Neural cell (in vitro differentiated cells): Measurements from ENCODE around the gene GDPD2.

Source experiments
- EZH2 ChIP-seq: fragments of 200-600, 300-800 bp; shearing (Covaris generic), sonication (generic); IDR thresholded peaks from 2 replicates; pipeline ENCODE4 v1.6.1; 2014; ENCODE audit warnings: antibody characterized with exemption, low read length, borderline replicate concordance, mild to moderate bottlenecking; ENCODE audit not compliant: insufficient read depth, poor library complexity, severe bottlenecking
- MXI1 ChIP-seq: fragments of 450-650 bp; conservative IDR thresholded peaks from 2 replicates; pipeline ENCODE4 v1.6.1; 2014; ENCODE audit warnings: antibody characterized with exemption, mild to moderate bottlenecking; ENCODE audit not compliant: poor library complexity, severe bottlenecking
- POLR2AphosphoS5 ChIP-seq: IDR thresholded peaks from 2 replicates; pipeline ENCODE4 v1.6.1; 2012
- RAD21 ChIP-seq: fragments of 450-650 bp; conservative IDR thresholded peaks from 2 replicates; pipeline ENCODE4 v1.6.1; 2014; ENCODE audit warnings: antibody characterized with exemption, mild to moderate bottlenecking, moderate library complexity
- SMC3 ChIP-seq: fragments of 450-650 bp; conservative IDR thresholded peaks from 2 replicates; pipeline ENCODE4 v1.6.1; 2014; ENCODE audit warnings: antibody characterized with exemption, mild to moderate bottlenecking, moderate library complexity; ENCODE audit not compliant: poor library complexity
- TAF1 ChIP-seq: IDR thresholded peaks from 2 replicates; pipeline ENCODE4 v1.6.1; 2012; ENCODE audit warnings: low read depth
- TF ChIP-seq, protein P1 (sequence below): fragments of 450-650 bp; IDR thresholded peaks from 2 replicates; pipeline ENCODE4 v1.5.1; 2014; ENCODE audit warnings: antibody characterized with exemption, mild to moderate bottlenecking, moderate library complexity; ENCODE audit not compliant: poor library complexity, severe bottlenecking

DNA sequence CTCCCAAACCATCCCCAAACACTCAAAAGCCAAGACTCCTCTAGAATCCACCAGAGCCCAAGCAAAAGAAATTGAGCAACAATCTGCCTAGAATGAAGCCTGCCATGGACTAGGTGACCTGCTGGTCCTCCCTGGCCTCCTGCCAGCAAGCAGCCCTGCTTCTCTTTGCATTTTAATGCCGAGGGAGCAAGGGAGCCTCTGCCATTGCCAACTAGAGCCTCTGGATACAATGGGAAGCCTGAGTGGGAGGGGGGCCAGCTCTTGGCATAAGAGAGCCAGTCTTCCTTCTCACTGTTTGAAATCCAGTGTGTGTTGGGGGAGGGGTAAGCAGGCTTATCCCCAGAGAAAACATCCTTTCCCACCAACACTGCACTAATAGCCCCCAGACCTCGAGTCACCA lies 1.5 kb upstream of the GDPD2 start:
- no peak for TF ChIP-seq MXI1
- TF ChIP-seq, protein P1, sequence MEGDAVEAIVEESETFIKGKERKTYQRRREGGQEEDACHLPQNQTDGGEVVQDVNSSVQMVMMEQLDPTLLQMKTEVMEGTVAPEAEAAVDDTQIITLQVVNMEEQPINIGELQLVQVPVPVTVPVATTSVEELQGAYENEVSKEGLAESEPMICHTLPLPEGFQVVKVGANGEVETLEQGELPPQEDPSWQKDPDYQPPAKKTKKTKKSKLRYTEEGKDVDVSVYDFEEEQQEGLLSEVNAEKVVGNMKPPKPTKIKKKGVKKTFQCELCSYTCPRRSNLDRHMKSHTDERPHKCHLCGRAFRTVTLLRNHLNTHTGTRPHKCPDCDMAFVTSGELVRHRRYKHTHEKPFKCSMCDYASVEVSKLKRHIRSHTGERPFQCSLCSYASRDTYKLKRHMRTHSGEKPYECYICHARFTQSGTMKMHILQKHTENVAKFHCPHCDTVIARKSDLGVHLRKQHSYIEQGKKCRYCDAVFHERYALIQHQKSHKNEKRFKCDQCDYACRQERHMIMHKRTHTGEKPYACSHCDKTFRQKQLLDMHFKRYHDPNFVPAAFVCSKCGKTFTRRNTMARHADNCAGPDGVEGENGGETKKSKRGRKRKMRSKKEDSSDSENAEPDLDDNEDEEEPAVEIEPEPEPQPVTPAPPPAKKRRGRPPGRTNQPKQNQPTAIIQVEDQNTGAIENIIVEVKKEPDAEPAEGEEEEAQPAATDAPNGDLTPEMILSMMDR = no peak
- TF ChIP-seq RAD21 = no peak
- TF ChIP-seq EZH2 = no peak
- no peak for TF ChIP-seq POLR2AphosphoS5
- TF ChIP-seq SMC3 = no peak
- TF ChIP-seq TAF1 = no peak
